Breast epithelium (tissue), 3 donors: ENCODE results near the gene LRRC45.

Source experiments
- CTCF ChIP-seq, 3 donors: fragments of 450-650 bp; IDR thresholded peaks; one replicate each; pipeline ENCODE4 v1.5.1; 2016 to 2017; ENCODE audit warnings: antibody characterized with exemption in 3 of 3, mild to moderate bottlenecking in 3 of 3, moderate library complexity in 3 of 3
- POLR2A ChIP-seq: fragments of 450-650 bp; IDR thresholded peaks from one replicate; pipeline ENCODE4 v1.6.1; 2016; ENCODE audit warnings: antibody characterized with exemption, mild to moderate bottlenecking, moderate library complexity

GRCh38 chr17:82023447-82024241, 539 bp downstream of the LRRC45 start:
- TF ChIP-seq CTCF (IDR thresholded peaks at IDR 0.05) (no peak), POLR2A (no peak)
